Head of caudate nucleus (tissue), 42 donors: ENCODE results near the gene TRAF7.

Source experiments
- DNase-seq, 42 donors: peaks; one replicate each; pipeline versions ENCODE4 v3.0.0 to v3.0.0-alpha.2; 2020 to 2021; ENCODE audit warnings: mixed read lengths in 7 of 42
- intact Hi-C: fragments of 100-400 bp; cut with DNase I; formaldehyde crosslinking; loops from one replicate; pipeline ENCODE4 v1.15.0; 2022

TRAF7 gene

GRCh38 chr16:2142942-2143877, 12.4 kb upstream of the TRAF7 start:
- intact Hi-C loops: no loop called here
- peak; percentile 56 to 94 (median 83) for DNase-seq

- intact Hi-C loops: no loop called here
- no peak for DNase-seq
Observed at GRCh38 chr16:2143878-2144485, 11.6 kb upstream of the TRAF7 start.

GRCh38 chr16:2145843-2146242, 9.7 kb upstream of the TRAF7 start:
- no peak for DNase-seq
- intact Hi-C loops: no loop called here

GRCh38 chr16:2147378-2147777, 8.2 kb upstream of the TRAF7 start:
- intact Hi-C loops: no loop called here
- no peak for DNase-seq

- intact Hi-C loops: no loop called here
- DNase-seq: peak in 41 of 42 donors; percentile 42 to 87 (median 76)
Observed at GRCh38 chr16:2147981-2148671, 7.5 kb upstream of the TRAF7 start, which contains the start of gene RAB26. TSS of gene RAB26 (plus strand) at chr16:2148625. CDS start at chr16:2148784, 159 bp downstream.

- intact Hi-C loops: no loop called here
- DNase-seq: peak in 4 of 42 donors; percentile 20 to 54 (median 40)
Observed at GRCh38 chr16:2148714-2149629, 6.6 kb upstream of the TRAF7 start.

GRCh38 chr16:2149630-2150417, 5.8 kb upstream of the TRAF7 start:
- intact Hi-C loops: no loop called here

GRCh38 chr16:2150418-2151187, 5.0 kb upstream of the TRAF7 start:
- intact Hi-C loops: no loop called here
- DNase-seq: peak in 1 of 42 donors; percentile 14

More at GRCh38 chr16:2149630-2150417, 5.8 kb upstream of the TRAF7 start:
- DNase-seq: peak in 1 of 42 donors; percentile 19

GRCh38 chr16:2151188-2152091, 4.1 kb upstream of the TRAF7 start:
- intact Hi-C loops: no loop called here

GRCh38 chr16:2152695-2153506, 2.7 kb upstream of the TRAF7 start:
- intact Hi-C loops: no loop called here
- peak in 1 of 42 donors; percentile 23 for DNase-seq

More at GRCh38 chr16:2151188-2152091, 4.1 kb upstream of the TRAF7 start:
- no peak for DNase-seq

GRCh38 chr16:2154533-2155090, 970 bp upstream of the TRAF7 start:
- no peak for DNase-seq
- intact Hi-C loops: loop anchor here (5.0 kb wide), 1 partner anchor 132 kb away; no protein-coding TSS in a partner anchor

GRCh38 chr16:2155977-2156848, 631 bp downstream of the TRAF7 start:
- intact Hi-C loops: loop anchor here (5.0 kb wide), 1 partner anchor 134 kb away; no protein-coding TSS in a partner anchor
- DNase-seq: peak in 5 of 42 donors; percentile 13 to 40 (median 19)

- DNase-seq: no peak
- intact Hi-C loops: loop anchor here (5.0 kb wide), 1 partner anchor 135 kb away; no protein-coding TSS in a partner anchor
Observed at GRCh38 chr16:2156849-2157224, 1.3 kb downstream of the TRAF7 start.
